ENCODE data around the gene PTPRT.

The PTPRT gene

DNA sequence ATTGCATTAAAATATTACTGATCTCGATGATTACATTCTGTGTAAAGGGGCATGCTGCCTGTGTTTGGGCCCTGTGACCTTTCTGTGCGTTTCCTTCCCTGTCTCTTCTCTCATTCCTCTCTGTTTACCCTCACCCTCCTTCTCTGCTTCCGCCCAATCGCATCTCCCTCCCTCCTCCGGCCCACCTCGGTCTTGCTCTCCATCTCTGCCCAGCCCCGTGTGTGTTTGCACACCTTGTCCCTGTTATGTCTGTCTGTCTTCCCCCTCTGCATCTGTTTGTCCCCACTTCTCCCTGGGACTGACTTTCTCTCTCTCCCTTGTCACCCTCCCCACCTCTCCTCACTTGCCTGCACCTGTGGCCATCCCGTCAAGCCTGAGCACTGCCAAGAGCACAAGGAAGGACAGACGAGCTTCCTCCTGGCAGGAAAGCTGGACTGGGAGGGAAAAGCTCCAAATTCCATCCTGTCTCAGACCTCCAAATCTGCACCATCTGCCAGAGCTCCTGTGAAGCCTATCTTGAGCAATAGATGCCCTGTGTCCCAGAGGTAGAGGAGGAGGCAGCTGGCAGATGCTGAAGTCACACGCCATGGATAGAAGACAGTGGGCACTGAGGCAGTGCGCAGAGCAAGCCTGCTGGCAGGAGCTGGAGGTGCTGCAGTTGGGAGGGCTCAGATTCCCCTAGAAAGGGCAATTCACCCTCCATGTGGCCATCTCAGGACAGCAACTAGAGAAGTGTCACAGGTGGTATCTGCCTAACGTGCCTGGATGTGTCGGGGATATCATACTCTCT lies 172.3 kb downstream of the PTPRT start:
- Mint-ChIP-seq H3K27me3 (ENCODE audit: low read depth, poor library complexity) (peaks cover 9% of the 10 kb centered on the region), H3K4me3 (no peak overlapping the region), H3K27ac (no peak overlapping the region), H3K4me1 (no peaks in the 10 kb centered on the region), H3K36me3 (ENCODE audit: low read depth) (no peaks in the 10 kb centered on the region), H3K9me3 (no peaks in the 10 kb centered on the region)
- no peak for DNase-seq
- TF ChIP-seq, protein P1, sequence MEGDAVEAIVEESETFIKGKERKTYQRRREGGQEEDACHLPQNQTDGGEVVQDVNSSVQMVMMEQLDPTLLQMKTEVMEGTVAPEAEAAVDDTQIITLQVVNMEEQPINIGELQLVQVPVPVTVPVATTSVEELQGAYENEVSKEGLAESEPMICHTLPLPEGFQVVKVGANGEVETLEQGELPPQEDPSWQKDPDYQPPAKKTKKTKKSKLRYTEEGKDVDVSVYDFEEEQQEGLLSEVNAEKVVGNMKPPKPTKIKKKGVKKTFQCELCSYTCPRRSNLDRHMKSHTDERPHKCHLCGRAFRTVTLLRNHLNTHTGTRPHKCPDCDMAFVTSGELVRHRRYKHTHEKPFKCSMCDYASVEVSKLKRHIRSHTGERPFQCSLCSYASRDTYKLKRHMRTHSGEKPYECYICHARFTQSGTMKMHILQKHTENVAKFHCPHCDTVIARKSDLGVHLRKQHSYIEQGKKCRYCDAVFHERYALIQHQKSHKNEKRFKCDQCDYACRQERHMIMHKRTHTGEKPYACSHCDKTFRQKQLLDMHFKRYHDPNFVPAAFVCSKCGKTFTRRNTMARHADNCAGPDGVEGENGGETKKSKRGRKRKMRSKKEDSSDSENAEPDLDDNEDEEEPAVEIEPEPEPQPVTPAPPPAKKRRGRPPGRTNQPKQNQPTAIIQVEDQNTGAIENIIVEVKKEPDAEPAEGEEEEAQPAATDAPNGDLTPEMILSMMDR (IDR thresholded peaks at IDR 0.05): no peak

DNA sequence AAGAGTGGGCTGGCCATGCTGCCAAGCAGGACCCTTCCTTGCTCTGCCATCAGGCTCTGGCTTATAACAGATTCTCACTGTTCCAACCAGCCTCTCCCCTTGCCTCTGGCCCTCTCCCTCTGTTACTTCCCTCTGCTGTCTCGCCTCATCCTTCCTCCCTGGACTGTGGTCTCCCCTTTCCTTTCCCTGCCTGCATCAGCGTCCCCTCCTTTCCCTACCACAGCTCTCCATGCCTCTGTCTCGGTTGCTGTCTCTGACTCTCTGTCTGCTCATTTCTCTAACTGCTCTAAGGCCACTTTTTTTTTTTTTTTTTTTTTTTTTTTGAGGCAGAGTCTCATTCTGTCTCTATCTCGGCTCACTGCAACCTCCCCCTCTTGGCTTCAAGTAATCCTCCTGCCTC lies 173.4 kb downstream of the PTPRT start:
- H3K4me1 Mint-ChIP-seq: no peaks in the 10 kb centered on the region
- H3K9me3 Mint-ChIP-seq: peaks cover 5% of the 10 kb centered on the region
- TF ChIP-seq, protein P1 (IDR thresholded peaks at IDR 0.05): no peak
- H3K27me3 Mint-ChIP-seq (ENCODE audit: low read depth, poor library complexity): peaks cover 9% of the 10 kb centered on the region
- no peaks in the 10 kb centered on the region for H3K36me3 Mint-ChIP-seq (ENCODE audit: low read depth)
- no peak overlapping the region for H3K4me3 Mint-ChIP-seq
- H3K27ac Mint-ChIP-seq: no peak overlapping the region
- DNase-seq: no peak

DNA sequence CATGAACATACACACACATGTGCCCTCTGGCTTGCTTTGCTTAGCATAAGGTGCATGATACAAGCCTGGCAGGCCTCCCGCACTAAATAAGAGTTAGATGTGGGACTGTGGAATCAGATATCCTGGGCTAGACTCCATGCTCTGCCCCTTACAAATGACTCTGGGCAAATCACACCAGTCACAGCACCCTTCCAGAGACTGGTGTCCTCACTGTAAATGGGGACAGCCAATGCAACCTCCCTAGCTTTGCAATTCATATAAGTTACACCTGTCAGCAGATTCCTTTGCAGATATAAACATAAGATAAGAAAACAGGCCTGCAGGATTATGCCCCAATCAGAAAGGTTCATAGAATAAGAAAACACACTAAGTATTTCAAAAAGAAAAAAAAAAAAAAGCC lies 174.1 kb downstream of the PTPRT start:
- H3K9me3 Mint-ChIP-seq: peaks cover 5% of the 10 kb centered on the region
- H3K4me1 Mint-ChIP-seq: no peaks in the 10 kb centered on the region
- no peak overlapping the region for H3K27ac Mint-ChIP-seq
- no peak overlapping the region for H3K4me3 Mint-ChIP-seq
- H3K36me3 Mint-ChIP-seq (ENCODE audit: low read depth): no peaks in the 10 kb centered on the region
- TF ChIP-seq, protein P1 (IDR thresholded peaks at IDR 0.05): no peak
- DNase-seq: no peak
- H3K27me3 Mint-ChIP-seq (ENCODE audit: low read depth, poor library complexity): peaks cover 9% of the 10 kb centered on the region

DNA sequence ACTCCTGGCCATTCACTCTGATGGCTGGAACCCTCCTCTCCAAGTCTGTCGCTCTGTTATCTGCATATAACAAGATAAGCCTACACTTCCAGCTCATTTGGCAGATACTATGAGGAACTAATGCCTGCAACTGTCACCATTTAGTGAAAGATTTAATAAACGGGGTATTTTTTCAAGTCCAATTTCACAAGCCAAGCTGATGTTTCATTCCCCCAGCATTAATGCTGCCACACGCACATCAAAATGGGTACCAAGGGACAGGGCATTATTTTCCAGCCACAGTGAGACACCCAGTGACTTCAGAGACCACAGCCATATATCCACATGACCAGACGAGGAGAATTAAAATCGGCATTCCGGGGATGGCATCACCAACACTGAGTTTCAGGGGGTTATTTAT lies 175.5 kb downstream of the PTPRT start:
- no peak overlapping the region for H3K4me3 Mint-ChIP-seq
- TF ChIP-seq, protein P1 (IDR thresholded peaks at IDR 0.05): no peak
- no peak overlapping the region for H3K27ac Mint-ChIP-seq
- H3K9me3 Mint-ChIP-seq: peaks cover 5% of the 10 kb centered on the region
- no peak for DNase-seq
- no peaks in the 10 kb centered on the region for H3K36me3 Mint-ChIP-seq (ENCODE audit: low read depth)
- H3K27me3 Mint-ChIP-seq (ENCODE audit: low read depth, poor library complexity): peaks cover 13% of the 10 kb centered on the region
- no peaks in the 10 kb centered on the region for H3K4me1 Mint-ChIP-seq

DNA sequence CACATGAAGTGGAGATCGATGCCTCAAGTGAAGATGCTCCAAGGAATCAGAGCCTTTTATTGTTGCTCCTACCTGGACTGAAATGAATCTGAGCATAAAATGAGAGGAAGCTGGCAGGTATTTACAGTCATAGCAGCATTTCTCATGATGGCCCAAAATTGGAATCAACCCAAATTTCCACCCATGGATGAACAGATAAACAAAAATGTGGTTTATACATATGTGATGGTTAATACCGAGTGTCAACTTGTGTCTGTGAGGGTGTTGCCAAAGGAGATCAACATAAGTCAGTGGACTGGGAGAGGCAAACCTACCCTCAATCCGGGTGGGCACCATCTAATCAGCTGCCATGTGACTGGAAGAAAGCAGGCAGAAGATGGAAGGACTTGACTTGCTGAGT lies 178.2 kb downstream of the PTPRT start:
- H3K27me3 Mint-ChIP-seq (ENCODE audit: low read depth, poor library complexity): peaks cover 8% of the 10 kb centered on the region
- H3K9me3 Mint-ChIP-seq: peaks cover 5% of the 10 kb centered on the region
- no peaks in the 10 kb centered on the region for H3K36me3 Mint-ChIP-seq (ENCODE audit: low read depth)
- TF ChIP-seq, protein P1 (IDR thresholded peaks at IDR 0.05): no peak
- no peaks in the 10 kb centered on the region for H3K4me1 Mint-ChIP-seq
- H3K4me3 Mint-ChIP-seq: no peak overlapping the region
- H3K27ac Mint-ChIP-seq: no peak overlapping the region
- no peak for DNase-seq

DNA sequence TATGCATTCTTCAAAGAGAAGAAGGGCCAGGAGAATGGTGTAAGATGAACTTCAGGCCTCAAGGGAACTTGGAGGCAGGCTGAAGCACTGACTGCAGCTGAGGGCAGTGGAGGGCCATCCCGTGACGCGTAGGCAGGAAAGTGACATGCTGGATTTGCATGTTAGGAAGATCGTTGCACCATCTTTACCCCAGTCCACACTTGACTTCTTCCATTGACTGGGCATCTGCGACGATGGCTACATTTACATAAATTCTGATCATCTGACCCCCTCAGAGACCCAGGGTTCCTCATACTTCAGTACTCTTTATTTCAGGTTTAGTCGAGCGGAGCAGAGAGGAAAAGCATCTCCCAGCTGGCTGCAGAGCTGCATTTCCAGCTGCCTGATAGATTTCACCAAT lies 180.2 kb downstream of the PTPRT start:
- Mint-ChIP-seq H3K36me3 (ENCODE audit: low read depth) (no peaks in the 10 kb centered on the region), H3K4me1 (no peaks in the 10 kb centered on the region), H3K27ac (no peak overlapping the region), H3K27me3 (ENCODE audit: low read depth, poor library complexity) (peaks cover 4% of the 10 kb centered on the region), H3K4me3 (no peak overlapping the region), H3K9me3 (peaks cover 5% of the 10 kb centered on the region)
- TF ChIP-seq, protein P1 (IDR thresholded peaks at IDR 0.05): no peak
- DNase-seq: no peak

Data from nephron progenitor cell (in vitro differentiated cells).